GM12801 (cell line): ENCODE results near the gene PRIM1.

Experiments
- CTCF ChIP-seq: IDR thresholded peaks from one replicate; pipeline ENCODE4 v1.5.1; 2011; ENCODE audit warnings: control low read depth; ENCODE audit not compliant: insufficient read length; ENCODE audit errors: extremely low read depth

The PRIM1 gene

GRCh38 chr12:56722832-56723231 is 29.3 kb downstream of the PRIM1 start:
- no peak for TF ChIP-seq CTCF

GRCh38 chr12:56721721-56722120 is 30.4 kb downstream of the PRIM1 start:
- TF ChIP-seq CTCF: no peak

- no peak for TF ChIP-seq CTCF
These were observed 30.9 kb downstream of the PRIM1 start for GRCh38 chr12:56721216-56721615.

GRCh38 chr12:56720731-56721151 is 31.4 kb downstream of the PRIM1 start:
- TF ChIP-seq CTCF: no peak

- no peak for TF ChIP-seq CTCF
These were observed 33.1 kb downstream of the PRIM1 start for GRCh38 chr12:56719056-56719455.

- no peak for TF ChIP-seq CTCF
These were observed 33.5 kb downstream of the PRIM1 start for GRCh38 chr12:56718636-56719035.

GRCh38 chr12:56718149-56718548 is 34.0 kb downstream of the PRIM1 start:
- no peak for TF ChIP-seq CTCF
